ENCODE results near the gene VIT. TPM values are rescaled to one million over a fixed set of nuclear protein-coding genes. Genes with fewer than 3 reads are reported as not detected.
A peak's percentile ranks its signal among the peaks of the same experiment; 100 is the strongest.

The VIT gene
- polyA plus RNA-seq, 3 donors = not detected

GRCh38 chr2:36834731-36835524, 138.4 kb downstream of the VIT start:
- Mint-ChIP-seq H3K9me3 (peaks cover 0 to 5% (median under 1%) of the 10 kb centered on the region in 7 donors), H3K36me3 (no peaks in the 10 kb centered on the region), H3K27ac (no peak overlapping the region), H3K4me1 (no peaks in the 10 kb centered on the region), H3K4me3 (no peak overlapping the region), H3K27me3 (ENCODE audit: low read depth in 3 of 3) (peaks cover 0 to 5% (median 3%) of the 10 kb centered on the region in 3 donors)
- no peaks in the 10 kb centered on the region for H3K36me3 ChIP-seq (replicated peaks in 1 of 2; ENCODE audit: control insufficient read depth in 1 of 2, insufficient read depth in 2 of 2, low read length in 2 of 2)
- 100% methylated on average over 1 of the region's 5 CpGs for WGBS (ENCODE audit: insufficient coverage)
- H3K9me3 ChIP-seq (replicated peaks in 1 of 2; ENCODE audit: control insufficient read depth in 1 of 2, insufficient read depth in 1 of 2, low read length in 2 of 2) = no peaks in the 10 kb centered on the region
- H3K4me3 ChIP-seq (replicated peaks in 1 of 3; ENCODE audit: low read depth in 2 of 3, low read length in 3 of 3) = no peak overlapping the region
- H3K79me2 ChIP-seq (ENCODE audit: insufficient read depth, low read length) = no peaks in the 10 kb centered on the region
- H3K4me1 ChIP-seq (ENCODE audit: control insufficient read depth in 1 of 2, insufficient read depth in 2 of 2, low read length in 2 of 2) = no peaks in the 10 kb centered on the region
- no peak overlapping the region for H2AFZ ChIP-seq (ENCODE audit: insufficient read depth, low read depth, low read length, poor library complexity, severe bottlenecking)
- intact Hi-C loops (cut with micrococcal nuclease) = no loop called here
- no peak overlapping the region for H3K4me2 ChIP-seq (replicated peaks; ENCODE audit: extremely low read depth, low read length, poor library complexity, severe bottlenecking)
- no peaks in the 10 kb centered on the region for H3K27me3 ChIP-seq (ENCODE audit: control insufficient read depth in 2 of 2, insufficient read depth in 2 of 2, low read length in 2 of 2)
- DNase-seq = no peak
- no peak overlapping the region for H3K27ac ChIP-seq (ENCODE audit: low read depth in 1 of 2, low read length in 2 of 2)
- no peaks in the 10 kb centered on the region for H4K20me1 ChIP-seq (ENCODE audit: insufficient read depth, low read length)
- no peak for TF ChIP-seq CTCF (IDR thresholded peaks at IDR 0.05)
- no peak overlapping the region for H3K9ac ChIP-seq (ENCODE audit: insufficient read depth, low read length, poor library complexity, severe bottlenecking)

GRCh38 chr2:36839976-36840617, 143.6 kb downstream of the VIT start:
- no peak for DNase-seq
- Histone ChIP-seq H3K27ac (ENCODE audit: low read depth in 1 of 2, low read length in 2 of 2) (no peak overlapping the region), H3K36me3 (replicated peaks in 1 of 2; ENCODE audit: control insufficient read depth in 1 of 2, insufficient read depth in 2 of 2, low read length in 2 of 2) (peaks cover 5 to 21% of the 10 kb centered on the region in 2 donors), H3K79me2 (ENCODE audit: insufficient read depth, low read length) (no peaks in the 10 kb centered on the region), H3K9ac (ENCODE audit: insufficient read depth, low read length, poor library complexity, severe bottlenecking) (no peak overlapping the region), H3K4me1 (ENCODE audit: control insufficient read depth in 1 of 2, insufficient read depth in 2 of 2, low read length in 2 of 2) (no peaks in the 10 kb centered on the region), H2AFZ (ENCODE audit: insufficient read depth, low read depth, low read length, poor library complexity, severe bottlenecking) (no peak overlapping the region), H4K20me1 (ENCODE audit: insufficient read depth, low read length) (no peaks in the 10 kb centered on the region), H3K9me3 (replicated peaks in 1 of 2; ENCODE audit: control insufficient read depth in 1 of 2, insufficient read depth in 1 of 2, low read length in 2 of 2) (no peaks in the 10 kb centered on the region), H3K27me3 (ENCODE audit: control insufficient read depth in 2 of 2, insufficient read depth in 2 of 2, low read length in 2 of 2) (no peaks in the 10 kb centered on the region), H3K4me2 (replicated peaks; ENCODE audit: extremely low read depth, low read length, poor library complexity, severe bottlenecking) (no peak overlapping the region), H3K4me3 (replicated peaks in 1 of 3; ENCODE audit: low read depth in 2 of 3, low read length in 3 of 3) (no peak overlapping the region)
- Mint-ChIP-seq H3K36me3 (peaks cover 18 to 23% of the 10 kb centered on the region in 2 donors), H3K9me3 (peaks cover 0 to 3% (median 0%) of the 10 kb centered on the region in 7 donors), H3K27ac (peak overlapping the region in 1 of 7 donors; percentile 52), H3K27me3 (ENCODE audit: low read depth in 3 of 3) (no peaks in the 10 kb centered on the region), H3K4me1 (no peaks in the 10 kb centered on the region), H3K4me3 (no peak overlapping the region)
- TF ChIP-seq CTCF (IDR thresholded peaks at IDR 0.05) = no peak
- WGBS (ENCODE audit: insufficient coverage) = 89% methylated on average over 1 of the region's 4 CpGs
- intact Hi-C loops (cut with micrococcal nuclease) = no loop called here
